Activated T-helper 1 cell treated with Interleukin-2 at 50 U/mL for 16 hours (primary cell): ENCODE measurements around the gene EFCAB8.
"Not testable (repeated sequence)": the region's sequence is repeated elsewhere in the genome, so short reads cannot be mapped to it uniquely, and the experiment has no call there.

ENCODE experiments used
- DNase-seq: peaks from one replicate; pipeline ENCODE4 v3.0.0-alpha.2; 2020; ENCODE audit warnings: low read depth

Gene EFCAB8

GRCh38 chr20:32959351-32960221 lies 100.9 kb downstream of the EFCAB8 start:
- no peak for DNase-seq

GRCh38 chr20:32960222-32960518 lies 101.4 kb downstream of the EFCAB8 start:
- DNase-seq, result no peak

GRCh38 chr20:32960849-32961731 lies 102.4 kb downstream of the EFCAB8 start:
- DNase-seq, result no peak

GRCh38 chr20:32962053-32962452 lies 103.3 kb downstream of the EFCAB8 start:
- DNase-seq, result no peak

- not testable (repeated sequence) for DNase-seq
Measured at GRCh38 chr20:32962646-32963045, 103.9 kb downstream of the EFCAB8 start.

GRCh38 chr20:32963176-32963575 lies 104.5 kb downstream of the EFCAB8 start:
- DNase-seq, result no peak

- DNase-seq, result no peak
Measured at GRCh38 chr20:32964575-32964974, 105.9 kb downstream of the EFCAB8 start.

GRCh38 chr20:32965115-32965514 lies 106.4 kb downstream of the EFCAB8 start:
- no peak for DNase-seq

GRCh38 chr20:32965581-32966373 lies 107.1 kb downstream of the EFCAB8 start:
- no peak for DNase-seq

GRCh38 chr20:32966382-32966781 lies 107.7 kb downstream of the EFCAB8 start:
- DNase-seq, result no peak

GRCh38 chr20:32966881-32967781 lies 108.4 kb downstream of the EFCAB8 start:
- no peak for DNase-seq

- DNase-seq, result no peak
Measured at GRCh38 chr20:32967961-32968457, 109.3 kb downstream of the EFCAB8 start.

GRCh38 chr20:32968478-32969241 lies 109.9 kb downstream of the EFCAB8 start:
- DNase-seq, result no peak

- DNase-seq, result no peak
Measured at GRCh38 chr20:32969356-32970114, 110.8 kb downstream of the EFCAB8 start.

GRCh38 chr20:32970115-32970972 lies 111.6 kb downstream of the EFCAB8 start:
- no peak for DNase-seq

- DNase-seq, result no peak
Measured at GRCh38 chr20:32970973-32971300, 112.2 kb downstream of the EFCAB8 start.

- no peak for DNase-seq
Measured at GRCh38 chr20:32971703-32972161, 113.0 kb downstream of the EFCAB8 start.
